ENCODE data around the gene KCNK16.

KCNK16 gene

DNA sequence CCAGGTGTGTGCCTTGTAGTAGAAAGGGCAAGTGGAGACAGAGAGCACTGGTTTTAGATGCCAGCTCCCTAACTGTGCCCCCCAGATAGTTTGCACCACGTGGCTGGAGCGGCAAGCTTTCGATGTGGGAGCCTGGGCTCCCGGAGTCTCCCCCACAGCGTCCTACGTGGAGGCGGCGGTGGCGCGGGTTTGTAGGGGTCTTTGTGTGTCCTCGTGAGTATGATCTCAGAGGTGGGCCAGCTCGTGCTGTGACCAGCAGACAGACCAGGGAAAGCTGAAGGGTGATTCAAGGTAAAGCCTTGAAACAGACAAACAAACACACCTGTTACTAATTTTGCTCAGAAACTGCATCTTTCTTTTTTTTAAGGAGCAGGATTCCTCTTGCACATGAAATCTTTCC lies 5.6 kb upstream of the KCNK16 start:
- Histone ChIP-seq H3K9me3 (ENCODE audit: control insufficient read depth, low read length) (no peaks in the 10 kb centered on the region), H3K4me1 (ENCODE audit: control insufficient read depth, insufficient read depth, low read depth, low read length) (no peaks in the 10 kb centered on the region), H3K4me3 (ENCODE audit: insufficient read depth in 1 of 2, low read depth in 1 of 2, low read length in 2 of 2) (no peak overlapping the region), H2BK120ac (ENCODE audit: low read depth, low read length) (no peak overlapping the region), H3K4me2 (ENCODE audit: low read length, poor library complexity, severe bottlenecking) (no peak overlapping the region), H3K79me1 (replicated peaks; ENCODE audit: low read length, poor library complexity, severe bottlenecking) (no peaks in the 10 kb centered on the region), H3K18ac (ENCODE audit: low read depth in 1 of 2, low read length in 2 of 2) (no peak overlapping the region), H3K27me3 (ENCODE audit: control insufficient read depth in 1 of 2, insufficient read depth in 1 of 2, low read length in 2 of 2) (peaks cover 28 to 75% of the 10 kb centered on the region in 2 experiments), H3K4ac (ENCODE audit: low read depth in 1 of 2, low read length in 2 of 2) (no peak overlapping the region), H3K23ac (ENCODE audit: low read length in 2 of 2) (no peak overlapping the region), H4K8ac (ENCODE audit: low read length) (no peak overlapping the region), H4K91ac (ENCODE audit: low read length) (no peak overlapping the region), H2BK15ac (ENCODE audit: low read depth, poor library complexity, severe bottlenecking) (no peak overlapping the region), H2AK5ac (ENCODE audit: low read length, severe bottlenecking) (no peak overlapping the region), H3K27ac (ENCODE audit: low read length, poor library complexity, severe bottlenecking) (no peak overlapping the region), H2BK5ac (ENCODE audit: low read depth, low read length, poor library complexity, severe bottlenecking) (no peak overlapping the region), H2AFZ (ENCODE audit: low read depth, low read length) (no peak overlapping the region), H2BK12ac (ENCODE audit: low read length in 2 of 2) (no peak overlapping the region), H3K9ac (ENCODE audit: low read length) (no peak overlapping the region), H3K14ac (ENCODE audit: low read length in 2 of 2) (no peak overlapping the region), H3K36me3 (ENCODE audit: control insufficient read depth in 1 of 2, insufficient read depth in 2 of 2, low read depth in 1 of 2, low read length in 2 of 2) (no peaks in the 10 kb centered on the region)
- no peak for DNase-seq
- WGBS: 84% methylated on average over 11 of the region's 12 CpGs

DNA sequence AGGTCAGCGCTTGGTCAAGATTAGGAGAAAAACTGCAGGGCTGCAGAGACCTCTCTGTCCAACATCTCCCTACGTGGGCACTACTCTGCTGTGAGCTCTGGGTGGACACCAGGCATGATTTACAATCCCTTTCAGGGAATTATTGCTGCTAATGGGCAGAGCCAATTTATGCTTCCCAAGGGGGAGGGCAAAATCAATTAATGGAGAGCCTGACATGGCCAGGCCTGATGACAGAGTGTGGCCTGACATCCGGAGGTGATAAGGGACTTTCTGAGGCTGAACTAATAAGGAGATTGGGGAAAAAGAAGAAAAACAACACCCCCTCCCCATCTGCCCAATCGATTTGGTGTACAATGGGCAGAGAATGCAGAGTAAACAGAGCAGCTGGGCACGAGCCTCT lies 5.0 kb upstream of the KCNK16 start:
- Histone ChIP-seq H2BK5ac (ENCODE audit: low read depth, low read length, poor library complexity, severe bottlenecking) (no peak overlapping the region), H3K4me2 (ENCODE audit: low read length, poor library complexity, severe bottlenecking) (no peak overlapping the region), H4K8ac (ENCODE audit: low read length) (no peak overlapping the region), H2BK15ac (ENCODE audit: low read depth, poor library complexity, severe bottlenecking) (no peak overlapping the region), H3K18ac (ENCODE audit: low read depth in 1 of 2, low read length in 2 of 2) (no peak overlapping the region), H2AK5ac (ENCODE audit: low read length, severe bottlenecking) (no peak overlapping the region), H3K36me3 (ENCODE audit: control insufficient read depth in 1 of 2, insufficient read depth in 2 of 2, low read depth in 1 of 2, low read length in 2 of 2) (no peaks in the 10 kb centered on the region), H3K4me3 (ENCODE audit: insufficient read depth in 1 of 2, low read depth in 1 of 2, low read length in 2 of 2) (no peak overlapping the region), H3K27me3 (ENCODE audit: control insufficient read depth in 1 of 2, insufficient read depth in 1 of 2, low read length in 2 of 2) (peaks cover 26 to 76% of the 10 kb centered on the region in 2 experiments), H2AFZ (ENCODE audit: low read depth, low read length) (no peak overlapping the region), H3K14ac (ENCODE audit: low read length in 2 of 2) (no peak overlapping the region), H3K23ac (ENCODE audit: low read length in 2 of 2) (no peak overlapping the region), H2BK120ac (ENCODE audit: low read depth, low read length) (no peak overlapping the region), H3K4me1 (ENCODE audit: control insufficient read depth, insufficient read depth, low read depth, low read length) (no peaks in the 10 kb centered on the region), H3K4ac (ENCODE audit: low read depth in 1 of 2, low read length in 2 of 2) (no peak overlapping the region), H2BK12ac (ENCODE audit: low read length in 2 of 2) (no peak overlapping the region), H3K9me3 (ENCODE audit: control insufficient read depth, low read length) (no peaks in the 10 kb centered on the region), H3K79me1 (replicated peaks; ENCODE audit: low read length, poor library complexity, severe bottlenecking) (no peaks in the 10 kb centered on the region), H3K9ac (ENCODE audit: low read length) (no peak overlapping the region), H4K91ac (ENCODE audit: low read length) (no peak overlapping the region), H3K27ac (ENCODE audit: low read length, poor library complexity, severe bottlenecking) (no peak overlapping the region)
- 60% methylated on average over 5 of the region's 5 CpGs for WGBS
- no peak for DNase-seq

DNA sequence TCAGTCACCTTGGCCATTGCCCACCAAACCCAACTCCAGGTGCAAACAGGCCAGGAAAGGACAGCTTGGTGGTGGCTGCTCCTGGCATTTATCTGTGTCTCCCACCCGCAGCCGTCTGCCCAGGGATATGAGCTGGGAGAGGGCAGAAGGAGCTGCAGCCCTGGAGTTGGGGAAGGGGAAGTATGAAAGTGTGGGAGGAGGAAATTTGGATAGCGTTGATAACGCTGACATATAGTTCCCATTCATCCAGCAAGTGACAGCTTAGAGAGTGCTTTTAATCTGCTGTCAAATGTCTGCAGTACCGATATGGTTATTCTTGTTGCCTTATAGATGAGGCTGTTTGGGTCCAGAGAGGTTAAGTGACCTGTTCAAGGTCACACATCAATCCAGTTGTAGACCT lies 741 bp downstream of the KCNK16 start:
- Histone ChIP-seq H3K4ac (ENCODE audit: low read depth in 1 of 2, low read length in 2 of 2) (no peak overlapping the region), H3K4me3 (ENCODE audit: insufficient read depth in 1 of 2, low read depth in 1 of 2, low read length in 2 of 2) (no peak overlapping the region), H2BK120ac (ENCODE audit: low read depth, low read length) (no peak overlapping the region), H2BK5ac (ENCODE audit: low read depth, low read length, poor library complexity, severe bottlenecking) (no peak overlapping the region), H3K27me3 (ENCODE audit: control insufficient read depth in 1 of 2, insufficient read depth in 1 of 2, low read length in 2 of 2) (peaks cover 41 to 79% of the 10 kb centered on the region in 2 experiments), H3K36me3 (ENCODE audit: control insufficient read depth in 1 of 2, insufficient read depth in 2 of 2, low read depth in 1 of 2, low read length in 2 of 2) (no peaks in the 10 kb centered on the region), H3K4me2 (ENCODE audit: low read length, poor library complexity, severe bottlenecking) (no peak overlapping the region), H2AFZ (ENCODE audit: low read depth, low read length) (no peak overlapping the region), H2BK12ac (ENCODE audit: low read length in 2 of 2) (no peak overlapping the region), H2BK15ac (ENCODE audit: low read depth, poor library complexity, severe bottlenecking) (no peak overlapping the region), H4K8ac (ENCODE audit: low read length) (no peak overlapping the region), H3K18ac (ENCODE audit: low read depth in 1 of 2, low read length in 2 of 2) (no peak overlapping the region), H3K23ac (ENCODE audit: low read length in 2 of 2) (no peak overlapping the region), H3K9me3 (ENCODE audit: control insufficient read depth, low read length) (no peaks in the 10 kb centered on the region), H3K14ac (ENCODE audit: low read length in 2 of 2) (no peak overlapping the region), H3K4me1 (ENCODE audit: control insufficient read depth, insufficient read depth, low read depth, low read length) (no peaks in the 10 kb centered on the region), H3K79me1 (replicated peaks; ENCODE audit: low read length, poor library complexity, severe bottlenecking) (no peaks in the 10 kb centered on the region), H3K9ac (ENCODE audit: low read length) (no peak overlapping the region), H2AK5ac (ENCODE audit: low read length, severe bottlenecking) (no peak overlapping the region), H4K91ac (ENCODE audit: low read length) (no peak overlapping the region), H3K27ac (ENCODE audit: low read length, poor library complexity, severe bottlenecking) (no peak overlapping the region)
- no peak for DNase-seq
- WGBS: 80% methylated on average over 4 of the region's 5 CpGs

DNA sequence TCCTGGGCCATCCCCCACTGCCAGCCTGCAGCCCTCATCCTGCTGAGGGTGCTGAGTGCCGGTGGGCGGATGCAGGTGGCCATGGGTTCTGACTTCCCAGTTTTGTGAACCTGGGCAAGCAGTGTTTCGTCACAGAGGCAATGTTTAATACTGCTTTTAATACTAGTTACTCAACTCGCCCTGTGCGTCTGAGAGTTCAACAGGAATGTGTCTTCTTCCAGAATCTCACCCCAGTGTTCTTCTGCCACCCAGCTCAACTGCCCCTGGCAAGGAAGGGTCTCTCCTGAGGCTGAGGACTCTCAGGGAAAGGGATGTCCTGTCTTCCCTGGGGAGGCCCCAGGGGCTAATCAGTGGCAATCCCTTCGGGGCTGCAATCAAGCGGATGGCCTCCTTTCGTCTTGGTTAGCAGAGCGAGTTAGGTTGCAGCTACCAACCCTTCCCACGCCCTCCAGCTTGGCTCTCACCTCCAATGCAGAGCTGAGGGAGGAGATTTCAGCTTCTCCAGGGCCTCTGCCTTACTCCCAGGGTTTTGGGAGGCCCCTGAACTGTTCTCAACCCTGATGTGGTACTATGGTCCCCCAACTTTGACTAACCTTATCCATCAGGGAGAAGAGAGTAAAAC lies 2.0 kb downstream of the KCNK16 start:
- DNase-seq: no peak
- H3K14ac ChIP-seq (ENCODE audit: low read length in 2 of 2): no peak overlapping the region
- no peak overlapping the region for H2BK120ac ChIP-seq (ENCODE audit: low read depth, low read length)
- no peak overlapping the region for H2BK15ac ChIP-seq (ENCODE audit: low read depth, poor library complexity, severe bottlenecking)
- no peaks in the 10 kb centered on the region for H3K79me1 ChIP-seq (replicated peaks; ENCODE audit: low read length, poor library complexity, severe bottlenecking)
- no peak overlapping the region for H3K4ac ChIP-seq (ENCODE audit: low read depth in 1 of 2, low read length in 2 of 2)
- no peak overlapping the region for H3K27ac ChIP-seq (ENCODE audit: low read length, poor library complexity, severe bottlenecking)
- no peak overlapping the region for H3K18ac ChIP-seq (ENCODE audit: low read depth in 1 of 2, low read length in 2 of 2)
- H4K8ac ChIP-seq (ENCODE audit: low read length): no peak overlapping the region
- H3K4me3 ChIP-seq (ENCODE audit: insufficient read depth in 1 of 2, low read depth in 1 of 2, low read length in 2 of 2): no peak overlapping the region
- H2BK12ac ChIP-seq (ENCODE audit: low read length in 2 of 2): no peak overlapping the region
- WGBS: 80% methylated on average over 10 of the region's 10 CpGs
- H3K4me1 ChIP-seq (ENCODE audit: control insufficient read depth, insufficient read depth, low read depth, low read length): no peaks in the 10 kb centered on the region
- H3K23ac ChIP-seq (ENCODE audit: low read length in 2 of 2): no peak overlapping the region
- H2AFZ ChIP-seq (ENCODE audit: low read depth, low read length): no peak overlapping the region
- H4K91ac ChIP-seq (ENCODE audit: low read length): no peak overlapping the region
- H3K27me3 ChIP-seq (ENCODE audit: control insufficient read depth in 1 of 2, insufficient read depth in 1 of 2, low read length in 2 of 2): peaks cover 49 to 79% of the 10 kb centered on the region in 2 experiments
- H3K9ac ChIP-seq (ENCODE audit: low read length): no peak overlapping the region
- no peak overlapping the region for H2BK5ac ChIP-seq (ENCODE audit: low read depth, low read length, poor library complexity, severe bottlenecking)
- no peaks in the 10 kb centered on the region for H3K36me3 ChIP-seq (ENCODE audit: control insufficient read depth in 1 of 2, insufficient read depth in 2 of 2, low read depth in 1 of 2, low read length in 2 of 2)
- no peaks in the 10 kb centered on the region for H3K9me3 ChIP-seq (ENCODE audit: control insufficient read depth, low read length)
- H2AK5ac ChIP-seq (ENCODE audit: low read length, severe bottlenecking): no peak overlapping the region
- no peak overlapping the region for H3K4me2 ChIP-seq (ENCODE audit: low read length, poor library complexity, severe bottlenecking)
